Effector CD4-positive, alpha-beta T cell (primary cell): ENCODE data around the gene CPA3.

Experiments used
- DNase-seq: peaks from one replicate; pipeline ENCODE4 v3.0.0-alpha.2; 2020

The CPA3 gene

DNA sequence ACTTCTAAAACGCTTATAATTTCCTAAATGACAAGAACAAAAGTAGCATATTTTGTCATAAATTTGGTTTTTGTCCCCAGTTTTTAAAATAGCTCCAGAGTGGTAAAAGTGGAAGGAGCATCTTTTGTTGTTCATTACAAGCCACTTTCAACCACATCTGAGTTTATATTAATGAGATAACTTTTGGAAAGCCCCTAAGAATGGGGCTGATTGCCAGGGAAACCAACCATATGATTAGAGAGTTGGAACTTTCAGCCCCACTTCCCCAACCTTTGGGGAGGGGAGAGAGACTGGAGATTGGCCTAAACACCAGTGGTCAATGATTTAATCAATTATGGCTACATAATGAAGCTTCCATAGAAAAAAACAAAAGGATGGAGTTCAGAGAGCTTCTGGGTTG lies 57.4 kb downstream of the CPA3 start:
- no peak for DNase-seq

DNA sequence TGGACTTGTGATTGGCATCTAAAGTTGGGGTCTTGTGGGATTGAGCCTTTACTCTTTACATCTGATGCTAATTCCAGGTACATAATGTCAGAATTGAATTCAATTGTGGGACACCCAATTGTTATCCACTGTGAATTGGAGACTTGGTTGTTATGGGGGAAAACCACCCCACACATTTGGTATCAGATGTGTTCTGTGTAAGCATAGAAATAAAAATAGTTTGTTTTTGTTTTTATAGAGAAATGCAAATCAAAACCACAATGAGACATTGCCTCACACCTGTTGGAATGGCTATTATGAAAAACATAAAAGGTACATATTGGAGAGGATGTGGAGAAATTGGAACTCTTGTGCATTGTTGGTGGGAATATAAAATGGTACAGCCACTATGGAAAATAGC lies 58.5 kb downstream of the CPA3 start:
- no peak for DNase-seq

DNA sequence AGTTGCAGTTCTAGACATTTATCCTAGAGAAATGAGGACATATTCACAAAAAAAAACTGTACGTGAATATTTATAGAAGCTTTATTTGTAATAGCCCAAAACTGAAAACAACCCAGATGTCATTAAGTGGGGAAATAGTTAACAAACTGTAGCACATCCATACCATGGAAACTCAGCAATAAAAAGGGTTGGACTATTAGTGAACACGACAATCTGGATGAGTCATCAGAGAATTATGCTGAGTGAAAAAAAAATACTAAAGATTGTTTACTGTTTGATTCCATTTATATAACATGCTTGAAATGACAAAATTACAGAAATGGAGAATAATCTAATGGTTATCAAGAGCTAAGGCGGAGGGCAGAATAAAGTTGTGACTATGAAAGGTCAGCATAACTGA lies 59.5 kb downstream of the CPA3 start:
- DNase-seq: no peak

DNA sequence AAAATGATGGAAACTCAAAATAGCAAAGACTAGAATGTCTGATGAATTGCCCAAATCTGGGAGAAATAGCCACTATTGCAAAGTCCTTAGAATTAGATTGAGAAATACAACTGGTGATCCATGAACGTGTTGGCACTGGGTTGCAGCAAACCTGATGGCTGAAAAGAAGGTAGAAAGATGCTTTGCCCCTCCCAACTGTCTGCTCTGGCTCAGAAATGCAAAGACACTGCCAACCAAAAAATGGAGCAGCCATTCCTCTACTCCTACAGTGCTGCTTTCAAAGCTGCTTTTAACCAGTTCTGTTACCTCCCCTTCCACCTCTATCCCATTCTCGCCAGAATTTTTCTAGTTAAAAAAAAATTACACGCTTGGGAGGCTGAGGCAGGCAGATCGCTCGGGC lies 60.7 kb downstream of the CPA3 start:
- DNase-seq: no peak

DNA sequence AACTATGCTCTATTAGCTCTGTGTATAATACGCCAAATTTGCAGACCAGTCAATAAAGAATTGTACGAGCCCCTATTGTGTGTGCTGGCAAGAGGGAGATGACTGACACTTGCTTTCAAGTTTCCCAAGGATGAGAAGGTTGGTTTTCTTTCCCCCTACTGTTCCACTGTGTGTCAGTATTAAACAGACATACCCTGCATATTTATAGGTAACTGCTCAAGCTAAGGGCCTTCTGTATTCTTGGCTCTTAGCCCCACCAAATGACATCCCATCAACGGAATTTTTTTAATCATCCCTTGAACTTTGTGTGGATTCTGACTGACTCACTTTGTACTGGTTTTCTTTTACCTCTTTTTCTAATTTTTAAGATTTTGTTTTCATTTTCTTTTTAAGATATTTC lies 65.7 kb downstream of the CPA3 start:
- DNase-seq: no peak

DNA sequence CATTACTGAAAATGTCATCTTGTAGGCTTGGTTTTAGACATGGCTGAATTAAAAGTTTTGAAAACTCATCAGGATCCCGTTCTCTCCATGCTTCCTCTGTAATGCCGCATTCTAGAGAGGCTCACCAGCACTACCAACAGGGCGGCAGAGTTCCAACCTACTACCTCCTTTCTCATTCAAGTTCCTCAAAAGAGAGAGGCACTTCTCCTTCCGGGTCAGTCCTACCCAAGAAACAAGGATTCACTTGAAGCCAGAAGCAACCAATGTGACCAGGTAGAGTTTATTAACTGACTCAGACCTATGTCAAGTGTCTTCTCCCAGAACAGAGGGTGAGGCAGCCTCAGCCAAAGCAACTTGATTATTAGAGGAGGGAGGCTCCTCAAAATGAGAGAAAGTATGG lies 66.5 kb downstream of the CPA3 start:
- no peak for DNase-seq

DNA sequence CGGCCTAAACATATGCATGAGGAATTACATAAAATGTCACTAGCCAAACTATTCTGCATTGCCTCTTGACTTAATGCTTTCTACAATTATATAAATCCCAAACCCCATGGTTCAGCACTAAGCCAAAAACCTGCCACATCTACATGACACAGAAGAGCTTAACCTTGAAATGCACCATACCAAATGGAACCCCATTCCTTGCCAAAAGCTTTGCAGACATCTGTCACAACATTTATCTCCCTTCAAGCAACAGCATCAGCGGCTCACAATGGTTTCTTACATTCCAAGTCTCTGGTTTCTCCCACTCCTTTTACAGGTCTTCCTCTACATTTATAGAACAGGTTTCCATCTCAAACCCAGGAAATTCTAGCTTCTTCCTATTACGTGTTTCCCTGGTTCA lies 67.9 kb downstream of the CPA3 start:
- no peak for DNase-seq

DNA sequence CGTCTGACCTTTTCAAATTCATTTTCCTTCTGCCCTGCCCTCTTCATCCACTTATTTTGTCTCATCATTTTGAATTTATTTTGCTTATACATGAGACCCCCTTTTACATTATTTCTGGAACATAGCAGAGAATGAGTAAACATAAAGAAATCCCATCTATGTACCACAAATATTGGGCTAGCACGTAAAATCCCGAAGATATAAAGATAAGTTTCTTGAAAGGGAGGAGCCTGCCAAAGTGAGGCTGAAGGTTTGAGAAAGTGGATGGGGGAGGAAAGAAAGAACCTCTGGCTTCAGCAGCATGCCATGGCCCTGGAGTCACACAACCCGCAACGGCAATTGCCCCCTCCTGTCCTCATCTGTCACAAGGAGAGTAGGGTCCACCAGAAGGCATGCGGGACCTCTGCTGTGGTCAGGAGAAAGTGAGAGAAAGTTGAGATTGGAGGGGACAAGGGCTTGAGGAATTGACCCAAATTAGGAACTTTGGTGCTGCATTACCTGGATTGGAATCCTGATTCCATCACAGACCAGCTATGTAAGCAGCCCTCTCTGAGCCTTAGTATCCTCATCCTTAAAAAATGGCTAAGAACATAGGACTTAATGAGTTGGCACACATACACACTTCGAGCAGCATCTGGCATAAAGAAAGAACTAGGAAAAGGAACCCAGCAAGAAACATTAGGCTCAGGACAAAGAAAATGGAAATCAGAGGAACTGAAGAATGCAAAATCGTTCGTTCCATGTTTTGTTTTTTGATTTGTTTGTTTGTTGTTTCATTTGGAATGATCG lies 72.6 kb downstream of the CPA3 start:
- DNase-seq: no peak

DNA sequence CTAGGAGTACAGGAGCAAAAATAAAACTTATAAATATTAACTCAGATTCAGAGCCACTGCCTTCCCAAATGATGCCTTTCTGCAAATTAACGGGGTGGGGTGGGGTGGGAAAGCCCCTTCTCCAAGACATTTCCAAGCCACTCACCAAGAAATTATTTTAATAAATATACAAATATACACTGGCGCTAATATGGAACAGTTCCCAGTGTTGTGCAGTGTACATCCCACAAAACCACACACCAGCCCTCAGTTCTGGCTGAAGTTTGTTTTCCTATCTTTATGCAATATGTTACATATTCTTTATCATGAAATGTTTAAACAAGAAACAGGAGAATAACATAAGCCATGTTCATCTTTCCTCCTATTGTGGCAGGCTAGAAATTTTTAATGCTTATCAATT lies 73.2 kb downstream of the CPA3 start:
- DNase-seq: no peak

DNA sequence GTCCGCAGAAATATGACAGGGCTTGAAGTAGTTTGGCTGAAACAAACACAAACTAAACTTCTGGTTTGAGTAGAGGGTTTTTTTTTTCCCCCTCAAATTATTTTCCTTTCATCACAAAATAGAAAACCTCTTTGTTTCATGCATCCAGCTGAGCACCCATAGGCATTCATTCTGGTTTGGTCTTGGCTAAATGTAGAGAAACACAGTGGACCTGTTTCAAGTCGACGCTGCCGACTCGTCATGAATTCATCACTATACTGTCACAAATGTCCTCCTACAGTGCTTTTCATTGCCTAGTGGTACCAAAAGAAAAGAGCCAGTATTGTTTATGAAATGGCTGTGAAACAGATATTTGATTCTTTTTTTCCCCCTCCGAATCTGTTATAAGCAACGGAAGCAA lies 73.8 kb downstream of the CPA3 start:
- no peak for DNase-seq

DNA sequence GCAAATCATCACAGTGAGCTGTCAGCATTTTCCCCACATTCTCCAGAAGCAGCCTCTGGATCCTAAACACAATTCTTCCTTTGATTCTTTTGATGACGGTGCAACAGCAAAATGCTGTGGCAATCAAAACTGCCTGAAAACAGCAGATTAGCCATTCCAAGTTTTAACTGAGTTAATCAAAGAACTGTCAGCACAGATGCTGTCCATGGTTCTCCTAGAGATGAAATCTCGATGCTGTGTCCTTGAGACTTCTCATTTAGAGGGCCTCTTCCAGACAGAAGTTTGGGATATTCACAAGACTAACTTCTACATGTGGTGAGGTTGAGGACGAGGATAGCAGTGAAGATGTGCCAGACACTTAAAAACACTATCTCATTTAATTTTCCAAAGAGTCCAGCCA lies 75.9 kb downstream of the CPA3 start:
- DNase-seq: no peak

DNA sequence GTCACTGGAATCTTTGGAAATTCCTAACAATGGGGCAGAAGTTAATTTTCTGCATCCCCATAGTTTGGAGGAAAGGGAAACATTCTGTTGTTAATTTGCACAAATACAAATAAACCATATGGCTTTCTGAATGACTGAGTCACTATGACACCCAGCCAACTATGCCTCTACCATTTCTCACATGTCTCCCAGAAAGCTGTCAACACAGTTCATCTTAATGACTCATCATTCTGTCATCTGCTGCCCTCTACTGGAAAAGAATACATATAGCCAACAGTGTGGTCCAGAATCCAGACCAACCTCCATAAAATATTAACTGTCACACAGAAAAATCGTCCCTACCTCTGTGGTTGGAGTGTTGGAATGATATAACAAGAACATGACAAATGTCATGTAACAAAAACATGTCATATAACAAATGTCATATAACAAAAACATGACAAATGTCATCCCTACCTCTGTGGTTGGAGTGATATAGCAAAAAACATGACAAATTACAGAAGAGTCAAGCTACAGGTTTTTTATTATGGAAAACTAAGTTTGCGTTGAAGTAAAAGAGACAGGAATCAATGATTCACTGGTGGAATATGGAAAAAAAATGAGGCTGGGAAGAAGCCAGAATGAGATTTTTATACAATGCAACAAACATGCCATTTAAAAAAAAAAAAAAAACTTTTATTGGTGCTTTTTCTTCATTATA lies 78.6 kb downstream of the CPA3 start:
- no peak for DNase-seq

DNA sequence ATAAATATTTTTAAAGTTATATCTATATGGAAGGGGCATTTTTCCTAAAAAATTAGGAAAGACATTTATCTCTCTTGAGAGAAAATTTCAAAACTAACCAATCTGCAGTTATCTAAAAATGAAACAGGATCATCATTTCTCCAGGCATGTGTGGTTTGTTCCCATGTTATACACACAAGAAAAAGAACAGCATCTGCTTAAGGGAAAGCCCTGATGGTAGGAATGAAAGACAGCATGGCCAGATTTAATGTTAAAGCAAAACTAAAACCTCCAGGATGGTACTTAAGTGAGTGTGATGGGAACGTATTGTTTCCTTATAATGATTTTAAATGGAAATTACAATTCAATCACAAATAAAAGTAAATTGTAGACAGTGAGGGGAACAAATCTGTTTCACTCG lies 80.0 kb downstream of the CPA3 start:
- no peak for DNase-seq
